K562 (cell line): Measurements from ENCODE around the gene NBEAL2. TPM values are rescaled to one million over a fixed set of nuclear protein-coding genes. Genes with fewer than 3 reads are reported as not detected.
A peak's percentile ranks its signal among the peaks of the same experiment; 100 is the strongest.

Experiments
- ARID2 ChIP-seq: fragments of 450-650 bp; IDR thresholded peaks from 2 replicates; pipeline ENCODE4 v1.6.1; 2017; ENCODE audit warnings: antibody characterized with exemption, mild to moderate bottlenecking
- BRF1 ChIP-seq: IDR thresholded peaks from 3 replicates; pipeline ENCODE4 v1.6.1; 2011; ENCODE audit warnings: borderline replicate concordance, mild to moderate bottlenecking; ENCODE audit not compliant: insufficient read length; ENCODE audit errors: extremely low read depth
- CBFA2T3 ChIP-seq: fragments of 450-650 bp; IDR thresholded peaks from 2 replicates; pipeline ENCODE4 v1.6.1; 2017
- CCNT2 ChIP-seq: IDR thresholded peaks from 2 replicates; pipeline ENCODE4 v1.6.1; 2011; ENCODE audit warnings: borderline replicate concordance, low read depth, mild to moderate bottlenecking, moderate library complexity, mixed read lengths, low read length; ENCODE audit not compliant: insufficient read length; ENCODE audit errors: extremely low read depth
- CREM ChIP-seq: IDR thresholded peaks from 2 replicates; pipeline ENCODE4 v1.6.1; 2014; ENCODE audit warnings: antibody characterized with exemption, low read depth
- EP300 ChIP-seq: IDR thresholded peaks from 2 replicates; pipeline ENCODE4 v1.6.1; 2012; ENCODE audit warnings: low read length, improper control_type of control experiment
- FOS ChIP-seq: IDR thresholded peaks from 3 replicates; pipeline ENCODE4 v1.6.1; 2011; ENCODE audit not compliant: insufficient read length; ENCODE audit errors: extremely low read depth
- KLF1 ChIP-seq: fragments of 450-650 bp; IDR thresholded peaks from 2 replicates; pipeline ENCODE4 v1.6.1; 2016; ENCODE audit warnings: missing genetic modification characterization, missing compliant biosample characterization
- MYC ChIP-seq, 2 experiments: fragments of 250-450 bp in 1 of 2; sonication (Bioruptor Pico) in 1 of 2; IDR thresholded peaks; 2 replicates each; pipeline versions ENCODE4 v1.5.1 to v1.6.1; 2012 to 2021; ENCODE audit warnings: low read depth in 2 of 2, borderline replicate concordance in 1 of 2, improper control_type of control experiment in 1 of 2, low read length in 1 of 2, mild to moderate bottlenecking in 1 of 2, moderate library complexity in 1 of 2
- PHB2 ChIP-seq: fragments of 450-650 bp; IDR thresholded peaks from 2 replicates; pipeline ENCODE4 v1.6.1; 2017; ENCODE audit warnings: low read depth
- POU5F1 ChIP-seq: fragments of 150-350 bp; IDR thresholded peaks from 2 replicates; pipeline ENCODE4 v1.6.1; 2014; ENCODE audit warnings: borderline replicate concordance, low read length, low read depth, mild to moderate bottlenecking; ENCODE audit not compliant: partially characterized antibody
- RBM14 ChIP-seq: fragments of 200-400 bp; formaldehyde crosslinking; IDR thresholded peaks from 2 replicates; pipeline ENCODE4 v1.6.1; 2018; ENCODE audit warnings: low read depth, mild to moderate bottlenecking, low read length, moderate library complexity, borderline replicate concordance; ENCODE audit not compliant: insufficient read depth
- RBM15 ChIP-seq: fragments of 200-400 bp; formaldehyde crosslinking; IDR thresholded peaks from 2 replicates; pipeline ENCODE4 v1.6.1; 2018; ENCODE audit warnings: mild to moderate bottlenecking, low read length, moderate library complexity; ENCODE audit not compliant: insufficient read depth
- SAFB ChIP-seq: fragments of 200-400 bp; formaldehyde crosslinking; IDR thresholded peaks from 2 replicates; pipeline ENCODE4 v1.6.1; 2017; ENCODE audit warnings: low read depth, low read length, borderline replicate concordance
- ZBTB17 ChIP-seq: fragments of 450-650 bp; formaldehyde crosslinking; IDR thresholded peaks from 2 replicates; pipeline ENCODE4 v1.4.0; 2020; ENCODE audit warnings: mild to moderate bottlenecking
- ZC3H8 ChIP-seq: fragments of 450-650 bp; IDR thresholded peaks from 2 replicates; pipeline ENCODE4 v1.6.1; 2017
- polyA plus RNA-seq, 8 experiments: library from polyadenylated mRNA; depleted of rRNA in 4 of 8; stranded (reverse) in 5 of 8; unstranded in 3 of 8; fragments of >200 nt; fragmentation: Nextera tagmentation in 2 of 8; fragmentation: Illumina TruSeq in 1 of 8; extraction: Ambion mirVana in 2 of 8; extraction: Trizol in 1 of 8; gene quantifications; 2 replicates each; pipeline versions ENCODE4 v1.2.1 to v1.2.3, GENCODE V29; 2011 to 2014; ENCODE audit warnings: inconsistent platforms in 1 of 8, missing spikeins in 1 of 8
- total RNA-seq, 7 experiments: library from RNA; depleted of rRNA in 6 of 7; stranded (reverse); fragments of >200 nt in 6 of 7; fragmentation: Illumina TruSeq in 2 of 7; extraction: Trizol in 2 of 7; gene quantifications; 2 replicates each; pipeline versions ENCODE4 v1.2.1 to v1.2.3, GENCODE V29; 2011 to 2021; ENCODE audit warnings: low replicate concordance in 1 of 7
- TF ChIP-seq, protein P1 (sequence below): sonication (generic); formaldehyde crosslinking; IDR thresholded peaks from 2 replicates; pipeline ENCODE4 v1.8.1; 2023; ENCODE audit warnings: mild to moderate bottlenecking, missing genetic modification reagents, moderate library complexity
- TF ChIP-seq, protein P2 (sequence below): IDR thresholded peaks from 2 replicates; pipeline ENCODE4 v1.6.1; 2012; ENCODE audit warnings: low read depth, low read length, improper control_type of control experiment, borderline replicate concordance
- TF ChIP-seq, protein P3 (sequence below): sonication (generic); formaldehyde crosslinking; IDR thresholded peaks from 2 replicates; pipeline ENCODE4 v1.8.0; 2022; ENCODE audit warnings: mild to moderate bottlenecking, missing genetic modification reagents, borderline replicate concordance
- TF ChIP-seq, protein P4 (sequence below): IDR thresholded peaks from 3 replicates; pipeline ENCODE4 v1.6.1; 2011; ENCODE audit warnings: borderline replicate concordance, mild to moderate bottlenecking, moderate library complexity; ENCODE audit not compliant: insufficient read length; ENCODE audit errors: extremely low read depth

NBEAL2 gene
- total and polyA plus RNA-seq, 9 of the 15 experiments (the other 6 are each of a cell fraction or from before 2014, with no cell fraction given), result 0.06 to 114 (median 29.6) TPM

DNA sequence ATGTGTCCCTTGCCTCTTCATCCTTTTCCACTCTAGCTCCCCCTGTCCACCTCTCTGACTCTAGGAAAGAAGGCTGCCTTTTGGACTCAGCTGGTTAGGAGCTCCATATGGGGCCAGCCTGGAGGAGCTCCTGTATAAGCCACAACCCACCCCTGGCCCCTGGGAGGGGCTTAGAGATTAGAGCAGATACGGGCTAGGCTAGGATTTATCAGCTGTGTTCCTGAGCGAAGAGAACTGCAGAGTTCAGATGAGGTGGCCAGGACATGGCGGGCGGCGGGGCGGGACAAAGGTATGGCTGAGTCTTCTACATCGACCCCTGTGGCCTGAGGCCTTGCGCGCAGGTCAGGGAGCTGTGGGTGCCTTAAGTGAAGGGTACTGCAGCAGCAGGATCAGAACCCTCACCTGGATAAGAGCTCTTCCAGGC lies 7.9 kb downstream of the NBEAL2 start (continued):
- TF ChIP-seq, protein P1, sequence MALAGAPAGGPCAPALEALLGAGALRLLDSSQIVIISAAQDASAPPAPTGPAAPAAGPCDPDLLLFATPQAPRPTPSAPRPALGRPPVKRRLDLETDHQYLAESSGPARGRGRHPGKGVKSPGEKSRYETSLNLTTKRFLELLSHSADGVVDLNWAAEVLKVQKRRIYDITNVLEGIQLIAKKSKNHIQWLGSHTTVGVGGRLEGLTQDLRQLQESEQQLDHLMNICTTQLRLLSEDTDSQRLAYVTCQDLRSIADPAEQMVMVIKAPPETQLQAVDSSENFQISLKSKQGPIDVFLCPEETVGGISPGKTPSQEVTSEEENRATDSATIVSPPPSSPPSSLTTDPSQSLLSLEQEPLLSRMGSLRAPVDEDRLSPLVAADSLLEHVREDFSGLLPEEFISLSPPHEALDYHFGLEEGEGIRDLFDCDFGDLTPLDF (CRISPR knock-in tag), result no peak; the same call in 1 of the 2 replicates
- TF ChIP-seq RBM14, result no peak
- no peak for TF ChIP-seq RBM15
- TF ChIP-seq KLF1 (tag), result no peak
- no peak for TF ChIP-seq SAFB
- no peak for TF ChIP-seq ZBTB17 (CRISPR knock-in tag)
- peak; percentile 77 for TF ChIP-seq EP300
- no peak for TF ChIP-seq ARID2
- no peak for TF ChIP-seq BRF1
- TF ChIP-seq, protein P2, sequence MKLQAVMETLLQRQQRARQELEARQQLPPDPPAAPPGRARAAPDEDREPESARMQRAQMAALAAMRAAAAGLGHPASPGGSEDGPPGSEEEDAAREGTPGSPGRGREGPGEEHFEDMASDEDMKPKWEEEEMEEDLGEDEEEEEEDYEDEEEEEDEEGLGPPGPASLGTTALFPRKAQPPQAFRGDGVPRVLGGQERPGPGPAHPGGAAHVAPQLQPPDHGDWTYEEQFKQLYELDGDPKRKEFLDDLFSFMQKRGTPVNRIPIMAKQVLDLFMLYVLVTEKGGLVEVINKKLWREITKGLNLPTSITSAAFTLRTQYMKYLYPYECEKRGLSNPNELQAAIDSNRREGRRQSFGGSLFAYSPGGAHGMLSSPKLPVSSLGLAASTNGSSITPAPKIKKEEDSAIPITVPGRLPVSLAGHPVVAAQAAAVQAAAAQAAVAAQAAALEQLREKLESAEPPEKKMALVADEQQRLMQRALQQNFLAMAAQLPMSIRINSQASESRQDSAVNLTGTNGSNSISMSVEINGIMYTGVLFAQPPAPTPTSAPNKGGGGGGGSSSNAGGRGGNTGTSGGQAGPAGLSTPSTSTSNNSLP, result no peak; the same call in 1 of the 2 replicates
- TF ChIP-seq CREM, result peak; percentile 5; the same call in 1 of the 2 replicates
- TF ChIP-seq, protein P3, sequence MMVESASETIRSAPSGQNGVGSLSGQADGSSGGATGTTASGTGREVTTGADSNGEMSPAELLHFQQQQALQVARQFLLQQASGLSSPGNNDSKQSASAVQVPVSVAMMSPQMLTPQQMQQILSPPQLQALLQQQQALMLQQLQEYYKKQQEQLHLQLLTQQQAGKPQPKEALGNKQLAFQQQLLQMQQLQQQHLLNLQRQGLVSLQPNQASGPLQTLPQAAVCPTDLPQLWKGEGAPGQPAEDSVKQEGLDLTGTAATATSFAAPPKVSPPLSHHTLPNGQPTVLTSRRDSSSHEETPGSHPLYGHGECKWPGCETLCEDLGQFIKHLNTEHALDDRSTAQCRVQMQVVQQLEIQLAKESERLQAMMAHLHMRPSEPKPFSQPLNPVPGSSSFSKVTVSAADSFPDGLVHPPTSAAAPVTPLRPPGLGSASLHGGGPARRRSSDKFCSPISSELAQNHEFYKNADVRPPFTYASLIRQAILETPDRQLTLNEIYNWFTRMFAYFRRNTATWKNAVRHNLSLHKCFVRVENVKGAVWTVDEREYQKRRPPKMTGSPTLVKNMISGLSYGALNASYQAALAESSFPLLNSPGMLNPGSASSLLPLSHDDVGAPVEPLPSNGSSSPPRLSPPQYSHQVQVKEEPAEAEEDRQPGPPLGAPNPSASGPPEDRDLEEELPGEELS (CRISPR knock-in tag), result no peak
- TF ChIP-seq POU5F1, result no peak
- no peak for TF ChIP-seq ZC3H8
- TF ChIP-seq CBFA2T3, result peak; percentile 51; the same call in 1 of the 2 replicates
- no peak for TF ChIP-seq PHB2
- TF ChIP-seq, protein P4, sequence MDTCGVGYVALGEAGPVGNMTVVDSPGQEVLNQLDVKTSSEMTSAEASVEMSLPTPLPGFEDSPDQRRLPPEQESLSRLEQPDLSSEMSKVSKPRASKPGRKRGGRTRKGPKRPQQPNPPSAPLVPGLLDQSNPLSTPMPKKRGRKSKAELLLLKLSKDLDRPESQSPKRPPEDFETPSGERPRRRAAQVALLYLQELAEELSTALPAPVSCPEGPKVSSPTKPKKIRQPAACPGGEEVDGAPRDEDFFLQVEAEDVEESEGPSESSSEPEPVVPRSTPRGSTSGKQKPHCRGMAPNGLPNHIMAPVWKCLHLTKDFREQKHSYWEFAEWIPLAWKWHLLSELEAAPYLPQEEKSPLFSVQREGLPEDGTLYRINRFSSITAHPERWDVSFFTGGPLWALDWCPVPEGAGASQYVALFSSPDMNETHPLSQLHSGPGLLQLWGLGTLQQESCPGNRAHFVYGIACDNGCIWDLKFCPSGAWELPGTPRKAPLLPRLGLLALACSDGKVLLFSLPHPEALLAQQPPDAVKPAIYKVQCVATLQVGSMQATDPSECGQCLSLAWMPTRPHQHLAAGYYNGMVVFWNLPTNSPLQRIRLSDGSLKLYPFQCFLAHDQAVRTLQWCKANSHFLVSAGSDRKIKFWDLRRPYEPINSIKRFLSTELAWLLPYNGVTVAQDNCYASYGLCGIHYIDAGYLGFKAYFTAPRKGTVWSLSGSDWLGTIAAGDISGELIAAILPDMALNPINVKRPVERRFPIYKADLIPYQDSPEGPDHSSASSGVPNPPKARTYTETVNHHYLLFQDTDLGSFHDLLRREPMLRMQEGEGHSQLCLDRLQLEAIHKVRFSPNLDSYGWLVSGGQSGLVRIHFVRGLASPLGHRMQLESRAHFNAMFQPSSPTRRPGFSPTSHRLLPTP, result no peak
- no peak for TF ChIP-seq CCNT2
- TF ChIP-seq FOS, result no peak
- TF ChIP-seq MYC (IDR thresholded peaks at IDR 0.05; ENCODE audit: low read depth, low read length), result peak; percentile 59; the same call in 1 of the 2 replicates
- TF ChIP-seq MYC (CRISPR knock-in tag; IDR thresholded peaks at IDR 0.05; ENCODE audit: borderline replicate concordance, low read depth), result no peak
